ENCODE measurements around the gene WDR55. TPM values are rescaled to one million over a fixed set of nuclear protein-coding genes. Genes with fewer than 3 reads are reported as not detected.

Gene WDR55
- total RNA-seq, 4 donors from 2014 or later: 11.4 to 31.6 (median 19.8) TPM

DNA sequence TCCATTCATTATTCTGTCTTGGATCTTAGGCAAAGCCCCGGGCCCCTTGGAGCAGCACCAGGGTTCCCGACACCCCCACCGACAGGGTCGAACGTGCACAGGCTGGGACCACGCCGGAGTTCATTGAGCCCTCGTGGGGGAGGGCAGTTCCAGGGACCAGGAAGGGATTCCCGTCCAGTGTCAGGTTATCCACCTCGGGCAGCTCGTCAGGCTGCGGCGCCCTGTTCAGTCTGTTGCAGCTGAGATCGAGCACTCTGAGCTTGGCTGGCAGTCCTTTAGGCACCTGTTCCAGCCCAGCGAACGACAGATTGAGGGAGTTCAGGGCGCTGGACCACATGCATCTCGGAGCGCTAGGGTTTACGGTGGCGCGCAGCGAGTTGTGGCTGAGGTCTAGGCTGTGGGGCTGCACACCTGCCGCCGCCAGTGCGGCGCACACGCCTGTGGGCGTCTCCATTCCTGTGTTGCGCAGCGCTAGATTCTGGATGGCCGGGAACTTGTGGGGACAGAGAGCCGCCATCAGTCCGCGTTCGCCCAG is 32.8 kb upstream of the WDR55 start:
- TF ChIP-seq, protein P1, sequence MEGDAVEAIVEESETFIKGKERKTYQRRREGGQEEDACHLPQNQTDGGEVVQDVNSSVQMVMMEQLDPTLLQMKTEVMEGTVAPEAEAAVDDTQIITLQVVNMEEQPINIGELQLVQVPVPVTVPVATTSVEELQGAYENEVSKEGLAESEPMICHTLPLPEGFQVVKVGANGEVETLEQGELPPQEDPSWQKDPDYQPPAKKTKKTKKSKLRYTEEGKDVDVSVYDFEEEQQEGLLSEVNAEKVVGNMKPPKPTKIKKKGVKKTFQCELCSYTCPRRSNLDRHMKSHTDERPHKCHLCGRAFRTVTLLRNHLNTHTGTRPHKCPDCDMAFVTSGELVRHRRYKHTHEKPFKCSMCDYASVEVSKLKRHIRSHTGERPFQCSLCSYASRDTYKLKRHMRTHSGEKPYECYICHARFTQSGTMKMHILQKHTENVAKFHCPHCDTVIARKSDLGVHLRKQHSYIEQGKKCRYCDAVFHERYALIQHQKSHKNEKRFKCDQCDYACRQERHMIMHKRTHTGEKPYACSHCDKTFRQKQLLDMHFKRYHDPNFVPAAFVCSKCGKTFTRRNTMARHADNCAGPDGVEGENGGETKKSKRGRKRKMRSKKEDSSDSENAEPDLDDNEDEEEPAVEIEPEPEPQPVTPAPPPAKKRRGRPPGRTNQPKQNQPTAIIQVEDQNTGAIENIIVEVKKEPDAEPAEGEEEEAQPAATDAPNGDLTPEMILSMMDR (IDR thresholded peaks at IDR 0.05; ENCODE audit: low read depth): no peak

DNA sequence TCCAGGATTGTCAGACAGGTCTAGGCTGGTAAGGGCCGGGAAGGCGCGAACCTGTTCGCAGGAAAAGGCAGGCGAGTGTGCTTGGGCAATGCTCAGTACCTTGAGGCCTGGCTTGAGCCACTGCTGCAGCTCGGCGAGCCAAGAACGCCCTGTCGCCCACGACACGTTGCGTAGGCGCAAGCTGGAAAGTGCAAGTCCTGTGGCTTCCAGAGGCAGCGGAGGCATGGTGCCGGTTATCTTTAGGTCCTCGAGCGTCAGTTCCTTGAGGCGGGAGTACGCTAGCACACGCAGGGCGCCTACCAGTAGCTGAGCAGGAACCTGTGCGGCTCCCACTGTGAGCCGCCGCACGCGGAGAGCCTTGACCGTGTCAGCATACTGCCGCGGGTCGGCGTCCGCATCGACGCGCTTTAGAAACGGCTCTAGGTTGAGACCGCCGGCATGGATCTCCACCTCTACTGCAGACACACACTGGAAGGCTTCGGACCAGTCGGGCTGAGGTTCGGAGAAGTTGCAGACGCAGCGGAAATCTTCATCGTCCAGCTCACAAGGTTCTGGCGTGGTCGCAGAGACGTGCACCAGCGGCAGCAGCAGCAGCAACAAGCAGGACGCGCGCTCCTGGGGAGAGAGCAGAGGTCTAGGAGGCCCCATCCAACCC is 32.2 kb upstream of the WDR55 start:
- TF ChIP-seq, protein P1 (IDR thresholded peaks at IDR 0.05; ENCODE audit: low read depth): no peak

DNA sequence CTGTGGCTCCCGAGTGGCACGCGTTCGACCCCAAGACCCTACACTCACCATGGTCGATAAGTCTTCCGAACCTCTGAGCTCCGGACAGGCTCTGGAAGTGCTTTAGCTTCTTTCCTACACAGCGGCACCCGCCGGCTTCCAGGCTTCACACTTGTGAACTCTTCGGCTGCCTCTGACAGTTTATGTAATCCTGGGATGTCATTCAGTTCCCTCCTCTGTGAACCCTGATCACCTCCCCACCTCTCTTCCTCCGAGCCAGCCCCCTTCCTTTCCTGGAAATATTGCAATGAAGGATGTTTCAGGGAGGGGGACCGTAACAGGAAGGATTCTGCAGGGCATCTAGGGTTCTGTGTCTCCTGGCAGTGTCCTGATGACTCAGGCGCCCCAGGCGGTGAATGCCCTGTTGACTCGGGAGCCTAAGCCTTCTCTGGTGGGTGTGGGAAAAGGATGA is 31.7 kb upstream of the WDR55 start, which contains the start of gene CD14:
TSS of gene CD14 (minus strand) at position 155 of the 451 bp plus-strand sequence. CDS start at position 51, 104 bp downstream.
- TF ChIP-seq, protein P1 (IDR thresholded peaks at IDR 0.05; ENCODE audit: low read depth): no peak

DNA sequence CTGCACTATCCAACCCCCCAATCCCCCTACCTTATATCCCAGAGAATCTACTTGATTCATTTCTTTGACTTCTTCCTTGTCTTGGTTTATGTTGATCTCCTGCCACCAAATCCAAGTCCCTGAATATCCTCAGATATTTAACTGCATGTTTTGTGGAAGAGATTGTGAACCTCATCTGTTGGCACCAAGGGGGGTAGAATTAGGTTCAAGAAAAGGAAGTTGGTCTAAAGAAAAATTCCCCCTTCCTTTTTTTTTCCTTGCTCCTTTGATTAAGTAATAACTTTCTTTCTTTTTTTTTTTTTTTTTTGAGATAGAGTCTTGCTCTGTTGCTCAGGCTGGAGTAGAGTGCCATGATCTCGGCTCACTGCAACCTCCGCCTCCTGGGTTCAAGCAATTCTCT is 31.2 kb upstream of the WDR55 start:
- TF ChIP-seq, protein P1 (IDR thresholded peaks at IDR 0.05; ENCODE audit: low read depth): no peak

DNA sequence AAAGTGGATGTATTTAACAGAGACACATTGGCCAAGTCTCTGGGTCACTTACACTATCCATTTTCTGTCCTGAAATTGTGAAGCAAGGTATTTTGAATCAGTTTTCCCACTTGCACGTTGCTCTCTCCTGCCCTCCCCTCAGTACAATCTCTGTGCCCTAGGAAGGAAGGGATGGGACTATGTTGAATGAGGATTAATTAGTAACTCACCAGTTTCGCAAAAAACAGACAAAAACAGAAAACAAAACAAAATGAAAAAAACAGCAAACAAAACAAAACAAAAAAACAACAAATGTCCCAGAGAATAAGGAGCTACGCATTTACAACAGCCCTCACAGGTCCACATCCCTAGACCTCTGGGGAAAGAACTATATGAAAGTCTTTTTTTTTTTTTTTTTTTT is 30.6 kb upstream of the WDR55 start:
- TF ChIP-seq, protein P1 (IDR thresholded peaks at IDR 0.05; ENCODE audit: low read depth): no peak

DNA sequence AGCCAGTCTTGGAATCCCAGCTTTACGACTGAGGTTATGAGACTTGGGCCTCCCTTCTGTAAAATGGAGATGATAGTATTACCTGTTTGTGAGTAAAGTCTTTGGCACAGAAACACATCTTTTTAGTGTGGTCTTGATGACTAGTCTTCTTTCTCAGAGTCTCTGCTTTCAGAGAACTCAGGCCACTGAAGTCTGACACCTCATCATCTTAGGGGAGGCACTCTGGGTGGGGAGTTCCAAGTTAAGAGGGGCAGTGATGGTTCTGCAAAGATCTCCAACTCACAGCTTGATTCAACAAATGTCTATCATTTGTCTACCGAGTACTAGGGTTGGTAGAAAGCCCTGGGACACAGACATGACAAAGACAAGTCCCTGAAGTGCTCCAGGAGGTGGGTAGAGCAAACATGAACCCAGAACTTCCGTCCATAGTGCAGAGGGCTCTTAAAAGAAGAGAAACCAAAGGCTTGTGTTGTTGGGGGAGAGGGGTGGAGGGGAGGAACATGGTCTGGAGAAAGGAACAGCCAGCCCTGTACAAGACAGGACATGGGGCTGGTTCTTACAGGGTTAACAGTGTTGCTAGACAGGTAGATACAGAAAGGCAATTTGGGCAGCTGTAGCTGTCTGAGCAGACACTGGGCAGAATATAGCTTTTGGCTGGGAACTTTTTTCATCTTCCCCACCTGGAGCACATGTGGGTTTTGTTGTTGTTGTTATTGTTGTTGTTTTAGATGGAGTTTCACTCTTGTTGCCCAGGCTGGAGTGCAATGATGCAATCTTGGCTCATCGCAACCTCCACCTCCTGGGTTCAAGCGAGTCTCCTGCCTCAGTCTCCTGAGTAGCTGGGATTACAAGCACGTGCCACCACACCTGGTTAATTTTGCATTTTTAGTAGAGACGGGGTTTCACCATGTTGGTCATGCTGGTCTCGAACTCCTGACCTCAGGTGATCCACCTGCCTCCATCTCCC is 29.1 kb upstream of the WDR55 start:
- TF ChIP-seq, protein P1 (IDR thresholded peaks at IDR 0.05; ENCODE audit: low read depth): no peak
